NOMO-1 (cell line): ENCODE data around the gene PCYT1A.
A peak's percentile ranks its signal among the peaks of the same experiment; 100 is the strongest.
"Not testable (repeated sequence)": the region's sequence is repeated elsewhere in the genome, so short reads cannot be mapped to it uniquely, and the experiment has no call there.

ENCODE experiments used
- DNase-seq, 2 experiments: peaks; one replicate each; lab custom pipeline; 2025; ENCODE audit not compliant: unreplicated experiment in 2 of 2; lab: John Stamatoyannopoulos, UW

PCYT1A gene

GRCh38 chr3:196292286-196292923 is 4.9 kb upstream of the PCYT1A start:
- no peak for DNase-seq

- peak in 1 of 2 experiments; percentile 74 for DNase-seq
Observed at GRCh38 chr3:196288141-196288460, 575 bp upstream of the PCYT1A start.

- peak; percentile 76 to 79 for DNase-seq
Observed at GRCh38 chr3:196287090-196287439, 461 bp downstream of the PCYT1A start.

- DNase-seq: no peak
Observed at GRCh38 chr3:196284396-196284795, 3.1 kb downstream of the PCYT1A start.

- DNase-seq: no peak
Observed at GRCh38 chr3:196281962-196282361, 5.6 kb downstream of the PCYT1A start.

- no peak for DNase-seq
Observed at GRCh38 chr3:196280689-196281440, 6.7 kb downstream of the PCYT1A start.

- no peak for DNase-seq
Observed at GRCh38 chr3:196275126-196275525, 12.4 kb downstream of the PCYT1A start.

- peak; percentile 60 to 85 for DNase-seq
Observed at GRCh38 chr3:196274585-196274984, 12.9 kb downstream of the PCYT1A start.

GRCh38 chr3:196273655-196274054 is 13.9 kb downstream of the PCYT1A start:
- no peak for DNase-seq

- DNase-seq: no peak
Observed at GRCh38 chr3:196272826-196273225, 14.7 kb downstream of the PCYT1A start.

- DNase-seq: no peak
Observed at GRCh38 chr3:196270499-196270898, 17.0 kb downstream of the PCYT1A start.

- peak in 1 of 2 experiments; percentile 30 for DNase-seq
Observed at GRCh38 chr3:196268284-196269163, 19.0 kb downstream of the PCYT1A start.

GRCh38 chr3:196263819-196264218 is 23.7 kb downstream of the PCYT1A start:
- no peak for DNase-seq

GRCh38 chr3:196260784-196261183 is 26.7 kb downstream of the PCYT1A start:
- DNase-seq: no peak

GRCh38 chr3:196255776-196256175 is 31.8 kb downstream of the PCYT1A start:
- DNase-seq: no peak

- no peak for DNase-seq
Observed at GRCh38 chr3:196254376-196255283, 32.9 kb downstream of the PCYT1A start.

- no peak for DNase-seq
Observed at GRCh38 chr3:196251918-196252317, 35.6 kb downstream of the PCYT1A start.

- DNase-seq: peak; percentile 97 to 99
Observed at GRCh38 chr3:196246612-196247308, 40.8 kb downstream of the PCYT1A start.

GRCh38 chr3:196244166-196244565 is 43.4 kb downstream of the PCYT1A start:
- not testable (repeated sequence) for DNase-seq

GRCh38 chr3:196241704-196242103 is 45.8 kb downstream of the PCYT1A start:
- DNase-seq: no peak
